Measurements from ENCODE around the gene RFFL.
"Not testable (repeated sequence)": the region's sequence is repeated elsewhere in the genome, so short reads cannot be mapped to it uniquely, and the experiment has no call there.

Gene RFFL

DNA sequence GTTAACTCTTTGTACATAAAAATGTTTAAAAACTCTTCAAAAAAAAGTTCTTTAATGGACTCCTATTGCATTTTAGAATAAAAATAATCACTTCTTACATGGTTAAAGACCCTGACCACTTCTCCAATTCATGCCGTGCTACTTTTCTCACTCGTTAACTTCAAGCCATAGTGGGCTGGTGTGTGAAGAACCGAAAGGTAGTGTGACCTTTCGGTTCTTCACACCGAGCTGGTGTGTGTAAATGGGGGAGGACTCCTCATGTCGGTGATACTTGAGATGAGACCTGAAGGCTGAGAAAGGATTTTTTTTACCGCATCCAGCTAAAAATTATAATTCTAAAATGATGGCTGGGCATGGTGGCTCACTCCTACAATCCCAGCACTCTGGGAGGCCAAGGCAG is 22.1 kb downstream of the RFFL start:
- no peak for DNase-seq (ENCODE audit: low read depth in 2 of 2)
- TF ChIP-seq, protein P1, sequence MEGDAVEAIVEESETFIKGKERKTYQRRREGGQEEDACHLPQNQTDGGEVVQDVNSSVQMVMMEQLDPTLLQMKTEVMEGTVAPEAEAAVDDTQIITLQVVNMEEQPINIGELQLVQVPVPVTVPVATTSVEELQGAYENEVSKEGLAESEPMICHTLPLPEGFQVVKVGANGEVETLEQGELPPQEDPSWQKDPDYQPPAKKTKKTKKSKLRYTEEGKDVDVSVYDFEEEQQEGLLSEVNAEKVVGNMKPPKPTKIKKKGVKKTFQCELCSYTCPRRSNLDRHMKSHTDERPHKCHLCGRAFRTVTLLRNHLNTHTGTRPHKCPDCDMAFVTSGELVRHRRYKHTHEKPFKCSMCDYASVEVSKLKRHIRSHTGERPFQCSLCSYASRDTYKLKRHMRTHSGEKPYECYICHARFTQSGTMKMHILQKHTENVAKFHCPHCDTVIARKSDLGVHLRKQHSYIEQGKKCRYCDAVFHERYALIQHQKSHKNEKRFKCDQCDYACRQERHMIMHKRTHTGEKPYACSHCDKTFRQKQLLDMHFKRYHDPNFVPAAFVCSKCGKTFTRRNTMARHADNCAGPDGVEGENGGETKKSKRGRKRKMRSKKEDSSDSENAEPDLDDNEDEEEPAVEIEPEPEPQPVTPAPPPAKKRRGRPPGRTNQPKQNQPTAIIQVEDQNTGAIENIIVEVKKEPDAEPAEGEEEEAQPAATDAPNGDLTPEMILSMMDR (IDR thresholded peaks at IDR 0.05; ENCODE audit: low read depth, low read length) = no peak
- no peak overlapping the region for H3K4me3 ChIP-seq (replicated peaks in 1 of 2; ENCODE audit: low read depth in 2 of 2, low read length in 2 of 2)

DNA sequence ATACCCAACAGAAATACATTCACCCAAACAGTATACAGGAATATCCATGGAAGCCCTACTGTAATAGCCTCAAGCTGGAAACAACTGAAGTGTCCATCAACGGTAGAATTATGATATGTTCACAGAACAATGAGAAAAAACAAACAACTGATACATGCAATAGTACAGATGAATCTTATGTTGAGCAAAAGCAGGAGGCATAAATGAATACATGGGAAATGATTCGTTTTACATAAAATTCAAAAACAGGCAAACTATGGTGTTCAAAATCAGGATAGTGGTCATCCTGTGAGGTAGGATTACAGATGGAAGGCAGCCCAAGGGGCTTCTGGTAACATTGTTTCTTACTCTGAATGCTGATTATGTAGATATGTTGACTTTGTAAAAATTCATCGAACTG is 25.1 kb downstream of the RFFL start:
- no peak overlapping the region for H3K4me3 ChIP-seq (replicated peaks in 1 of 2; ENCODE audit: low read depth in 2 of 2, low read length in 2 of 2)
- DNase-seq (ENCODE audit: low read depth in 2 of 2) = no peak
- TF ChIP-seq, protein P1 (IDR thresholded peaks at IDR 0.05; ENCODE audit: low read depth, low read length) = no peak

DNA sequence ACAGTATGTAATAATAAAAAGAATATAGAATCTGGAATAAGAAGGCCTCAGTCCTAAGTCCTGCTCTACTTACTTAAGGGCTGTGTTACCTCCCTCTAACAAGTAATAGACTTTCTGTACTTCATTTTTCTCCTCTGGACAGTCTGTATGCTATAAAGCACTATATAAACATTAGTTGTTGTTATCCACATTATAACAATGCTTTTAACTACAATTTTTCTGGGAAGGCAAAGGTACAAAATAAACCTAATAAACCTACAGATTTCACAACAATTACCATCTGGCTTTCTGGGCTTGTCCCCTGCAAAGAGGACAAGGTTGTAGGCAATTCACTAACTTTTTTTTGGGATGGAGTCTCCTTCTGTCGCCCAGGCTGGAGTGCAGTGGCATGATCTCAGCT is 32.7 kb downstream of the RFFL start:
- TF ChIP-seq, protein P1 (IDR thresholded peaks at IDR 0.05; ENCODE audit: low read depth, low read length) = no peak
- no peak for DNase-seq (ENCODE audit: low read depth in 2 of 2)
- H3K4me3 ChIP-seq (replicated peaks in 1 of 2; ENCODE audit: low read depth in 2 of 2, low read length in 2 of 2) = no peak overlapping the region

DNA sequence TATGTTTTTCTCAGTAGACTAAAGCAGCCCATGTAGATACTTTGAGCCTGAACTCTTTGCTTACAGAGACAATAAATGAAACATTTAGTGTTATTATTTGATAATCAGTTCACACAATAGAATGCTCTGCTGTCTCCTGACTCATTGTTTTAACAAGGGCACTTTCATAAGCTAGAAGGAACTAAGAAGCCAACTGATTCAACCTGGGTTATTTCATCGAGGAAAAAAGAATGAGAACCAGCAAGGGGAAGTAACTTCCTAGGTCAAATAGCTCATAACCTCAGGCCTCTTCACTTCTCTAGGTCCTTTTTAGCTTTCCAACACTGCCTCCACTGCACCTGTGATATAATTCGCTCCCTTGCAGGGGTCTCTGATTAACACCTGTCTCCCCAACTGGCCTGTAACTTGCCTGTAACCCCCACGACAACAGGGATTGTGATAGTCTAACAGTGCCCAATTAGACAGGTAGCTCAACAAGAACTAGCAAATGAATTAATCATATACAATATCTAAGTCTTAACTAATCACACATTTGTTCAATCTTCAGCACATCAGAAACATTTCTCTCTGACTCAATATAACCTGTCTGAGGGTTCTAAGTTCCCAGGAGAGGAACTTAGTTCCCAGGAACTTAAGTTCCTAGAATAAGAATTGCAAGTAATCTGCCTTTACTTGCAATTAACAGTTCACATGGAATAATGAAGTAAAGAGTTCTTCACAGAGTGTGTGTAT is 34.8 kb downstream of the RFFL start:
- DNase-seq (ENCODE audit: low read depth in 2 of 2) = peak in 1 of 2 donors; percentile 55
- TF ChIP-seq, protein P1 (IDR thresholded peaks at IDR 0.05; ENCODE audit: low read depth, low read length) = no peak
- no peak overlapping the region for H3K4me3 ChIP-seq (replicated peaks in 1 of 2; ENCODE audit: low read depth in 2 of 2, low read length in 2 of 2)

DNA sequence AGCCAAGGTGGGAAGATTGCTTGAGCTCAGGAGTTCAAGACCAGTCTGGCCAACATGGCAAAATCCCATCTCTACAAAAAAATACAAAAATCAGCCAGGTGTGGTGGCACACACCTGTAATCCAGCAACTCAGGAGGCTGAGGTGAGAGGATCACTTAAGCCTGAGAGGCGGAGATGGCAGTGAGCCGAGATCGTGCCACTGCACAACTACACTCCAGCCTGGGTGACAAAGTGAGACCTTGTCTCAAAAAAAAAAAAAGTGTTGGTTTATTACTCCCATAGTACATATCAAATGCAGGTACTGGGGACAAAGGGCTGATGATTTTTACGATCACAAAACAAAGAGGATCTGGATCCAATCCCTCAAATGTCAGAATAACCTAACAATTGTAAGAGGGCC is 35.4 kb downstream of the RFFL start:
- not testable (repeated sequence) for DNase-seq (ENCODE audit: low read depth in 2 of 2); H3K4me3 ChIP-seq (replicated peaks in 1 of 2; ENCODE audit: low read depth in 2 of 2, low read length in 2 of 2)

DNA sequence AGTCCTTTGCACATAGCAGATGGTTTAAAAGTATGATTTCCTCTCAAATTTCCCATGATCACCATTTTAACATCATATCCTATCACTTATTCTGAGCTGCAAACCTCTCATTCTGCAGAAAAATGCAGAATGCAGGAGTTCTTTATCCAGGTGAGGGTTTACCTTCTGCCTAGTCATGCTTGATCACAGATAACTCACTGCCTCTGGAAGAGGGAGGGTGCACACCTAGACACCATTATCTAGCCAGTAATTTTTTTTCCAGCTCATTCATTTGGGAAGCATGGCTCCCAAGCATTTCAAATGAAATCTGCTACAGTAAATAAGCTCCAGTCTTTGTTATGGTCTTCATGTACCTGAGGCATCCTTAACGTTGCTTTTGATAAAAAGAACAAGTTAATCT is 38.0 kb downstream of the RFFL start:
- H3K4me3 ChIP-seq (replicated peaks in 1 of 2; ENCODE audit: low read depth in 2 of 2, low read length in 2 of 2) = no peak overlapping the region
- no peak for DNase-seq (ENCODE audit: low read depth in 2 of 2)
- TF ChIP-seq, protein P1 (IDR thresholded peaks at IDR 0.05; ENCODE audit: low read depth, low read length) = no peak

DNA sequence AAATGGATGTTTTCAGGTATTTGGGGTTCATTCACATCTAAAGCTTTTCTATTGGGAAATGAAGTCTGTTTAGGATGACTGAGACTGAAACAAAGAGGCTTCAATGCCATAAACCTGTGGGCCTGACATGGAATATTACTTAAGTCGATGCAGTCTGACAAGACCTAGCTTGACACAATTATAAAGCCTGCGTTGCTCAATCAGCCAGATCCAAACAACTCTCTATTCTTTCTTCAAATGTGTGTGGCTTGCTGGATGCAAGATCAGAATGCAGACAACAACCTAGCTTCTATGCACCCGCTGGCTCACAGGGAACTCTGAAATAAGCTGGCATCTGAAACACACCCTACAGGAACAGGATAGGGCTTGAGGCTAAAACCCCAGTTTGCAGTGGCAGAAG is 40.0 kb downstream of the RFFL start:
- H3K4me3 ChIP-seq (replicated peaks in 1 of 2; ENCODE audit: low read depth in 2 of 2, low read length in 2 of 2) = no peak overlapping the region
- TF ChIP-seq, protein P1 (IDR thresholded peaks at IDR 0.05; ENCODE audit: low read depth, low read length) = no peak
- DNase-seq (ENCODE audit: low read depth in 2 of 2) = no peak

All from cardiac fibroblast (primary cell).